Measurements from ENCODE around the gene RHOJ.

DNA sequence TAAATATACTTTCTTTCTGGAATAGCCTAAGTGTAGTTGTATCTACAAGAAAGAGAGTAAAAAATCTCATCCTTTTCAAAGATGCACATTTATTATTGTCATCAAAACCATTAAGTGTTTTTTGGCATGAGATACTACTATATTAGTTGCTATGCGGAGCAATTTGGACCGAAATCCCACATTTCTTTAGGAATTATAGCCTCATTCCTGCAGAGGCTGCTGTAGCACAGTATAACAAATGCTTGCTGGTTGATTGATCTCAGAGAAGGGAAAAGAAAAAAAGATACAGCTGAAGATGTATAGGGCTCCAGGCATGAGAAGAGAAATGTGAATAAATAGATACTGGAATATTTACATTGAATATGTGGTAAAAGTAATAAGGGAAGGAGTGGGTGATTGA lies 36.0 kb downstream of the RHOJ start:
- TF ChIP-seq POLR2A (IDR thresholded peaks at IDR 0.05): no peak
- TF ChIP-seq, protein P1, sequence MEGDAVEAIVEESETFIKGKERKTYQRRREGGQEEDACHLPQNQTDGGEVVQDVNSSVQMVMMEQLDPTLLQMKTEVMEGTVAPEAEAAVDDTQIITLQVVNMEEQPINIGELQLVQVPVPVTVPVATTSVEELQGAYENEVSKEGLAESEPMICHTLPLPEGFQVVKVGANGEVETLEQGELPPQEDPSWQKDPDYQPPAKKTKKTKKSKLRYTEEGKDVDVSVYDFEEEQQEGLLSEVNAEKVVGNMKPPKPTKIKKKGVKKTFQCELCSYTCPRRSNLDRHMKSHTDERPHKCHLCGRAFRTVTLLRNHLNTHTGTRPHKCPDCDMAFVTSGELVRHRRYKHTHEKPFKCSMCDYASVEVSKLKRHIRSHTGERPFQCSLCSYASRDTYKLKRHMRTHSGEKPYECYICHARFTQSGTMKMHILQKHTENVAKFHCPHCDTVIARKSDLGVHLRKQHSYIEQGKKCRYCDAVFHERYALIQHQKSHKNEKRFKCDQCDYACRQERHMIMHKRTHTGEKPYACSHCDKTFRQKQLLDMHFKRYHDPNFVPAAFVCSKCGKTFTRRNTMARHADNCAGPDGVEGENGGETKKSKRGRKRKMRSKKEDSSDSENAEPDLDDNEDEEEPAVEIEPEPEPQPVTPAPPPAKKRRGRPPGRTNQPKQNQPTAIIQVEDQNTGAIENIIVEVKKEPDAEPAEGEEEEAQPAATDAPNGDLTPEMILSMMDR (IDR thresholded peaks at IDR 0.05): no peak

Measured in testis (tissue), 2 donors.